Tibial nerve (tissue), 4 donors: Measurements from ENCODE around the gene CCDC57.

Experiments used
- CTCF ChIP-seq, 5 experiments: fragments of 200-600 bp in 3 of 5; fragments of 450-650 bp in 2 of 5; sonication (generic) in 3 of 5; IDR thresholded peaks; one replicate each; pipeline ENCODE4 v1.5.1; 2016 to 2019; ENCODE audit warnings: antibody characterized with exemption in 5 of 5, mild to moderate bottlenecking in 3 of 5, moderate library complexity in 2 of 5
- EP300 ChIP-seq, 2 donors: sonication (generic); formaldehyde crosslinking; IDR thresholded peaks; one replicate each; pipeline ENCODE4 v1.6.1; 2017; ENCODE audit warnings: antibody characterized with exemption in 2 of 2, mild to moderate bottlenecking in 1 of 2

GRCh38 chr17:82239401-82239925, 26.8 kb upstream of the CCDC57 start:
- TF ChIP-seq EP300 (IDR thresholded peaks at IDR 0.05) (peak in 1 of 2 donors; percentile 7), CTCF (IDR thresholded peaks at IDR 0.05) (no peak)
